Measurements from ENCODE around the gene XXYLT1. TPM values are rescaled to one million over a fixed set of nuclear protein-coding genes. Genes with fewer than 3 reads are reported as not detected.

XXYLT1 gene
- total RNA-seq, 1 donor from 2014 or later = 14.5 TPM

DNA sequence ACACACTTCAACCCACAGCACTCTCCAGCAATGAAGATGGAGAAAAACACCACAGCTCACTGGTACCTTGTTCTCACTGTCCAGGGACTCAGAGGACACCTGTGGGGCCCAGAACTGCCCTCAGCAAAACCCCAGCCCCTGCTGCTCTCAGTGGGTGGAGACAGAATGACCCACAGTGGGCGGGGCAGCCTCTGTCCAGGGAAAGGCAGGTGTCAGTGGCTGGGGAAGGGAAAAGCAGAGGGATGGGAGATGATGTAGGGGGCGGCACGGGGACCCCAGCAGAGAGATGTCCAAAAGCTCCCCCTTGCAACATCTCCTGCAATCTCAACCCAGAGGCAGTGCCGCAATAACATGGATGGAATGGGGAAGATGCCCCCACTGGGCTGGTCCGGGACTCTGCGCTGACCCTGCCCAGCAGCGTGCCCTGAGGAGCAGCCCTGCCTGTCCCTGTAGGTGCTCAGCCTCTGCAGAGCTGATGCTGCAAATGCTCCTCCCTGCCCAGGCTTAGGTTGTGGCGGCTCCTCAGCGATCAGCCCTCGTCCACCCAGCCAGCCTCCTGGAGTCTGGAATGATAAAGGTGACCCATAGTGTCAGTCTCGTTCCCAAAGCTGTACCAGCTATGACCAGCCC, 193.9 kb downstream of the XXYLT1 start:
- intact Hi-C loops (cut with DNase I) = no loop called here
- Histone ChIP-seq H3K4me3 (no peak overlapping the region), H3K27me3 (no peaks in the 10 kb centered on the region), H3K9me3 (no peaks in the 10 kb centered on the region), H3K27ac (no peak overlapping the region), H3K36me3 (no peaks in the 10 kb centered on the region), H3K4me1 (peaks cover 15% of the 10 kb centered on the region)
- TF ChIP-seq, protein P1, sequence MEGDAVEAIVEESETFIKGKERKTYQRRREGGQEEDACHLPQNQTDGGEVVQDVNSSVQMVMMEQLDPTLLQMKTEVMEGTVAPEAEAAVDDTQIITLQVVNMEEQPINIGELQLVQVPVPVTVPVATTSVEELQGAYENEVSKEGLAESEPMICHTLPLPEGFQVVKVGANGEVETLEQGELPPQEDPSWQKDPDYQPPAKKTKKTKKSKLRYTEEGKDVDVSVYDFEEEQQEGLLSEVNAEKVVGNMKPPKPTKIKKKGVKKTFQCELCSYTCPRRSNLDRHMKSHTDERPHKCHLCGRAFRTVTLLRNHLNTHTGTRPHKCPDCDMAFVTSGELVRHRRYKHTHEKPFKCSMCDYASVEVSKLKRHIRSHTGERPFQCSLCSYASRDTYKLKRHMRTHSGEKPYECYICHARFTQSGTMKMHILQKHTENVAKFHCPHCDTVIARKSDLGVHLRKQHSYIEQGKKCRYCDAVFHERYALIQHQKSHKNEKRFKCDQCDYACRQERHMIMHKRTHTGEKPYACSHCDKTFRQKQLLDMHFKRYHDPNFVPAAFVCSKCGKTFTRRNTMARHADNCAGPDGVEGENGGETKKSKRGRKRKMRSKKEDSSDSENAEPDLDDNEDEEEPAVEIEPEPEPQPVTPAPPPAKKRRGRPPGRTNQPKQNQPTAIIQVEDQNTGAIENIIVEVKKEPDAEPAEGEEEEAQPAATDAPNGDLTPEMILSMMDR (IDR thresholded peaks at IDR 0.05) = no peak
- no peak for DNase-seq (ENCODE audit: extremely low spot score in 2 of 2)

DNA sequence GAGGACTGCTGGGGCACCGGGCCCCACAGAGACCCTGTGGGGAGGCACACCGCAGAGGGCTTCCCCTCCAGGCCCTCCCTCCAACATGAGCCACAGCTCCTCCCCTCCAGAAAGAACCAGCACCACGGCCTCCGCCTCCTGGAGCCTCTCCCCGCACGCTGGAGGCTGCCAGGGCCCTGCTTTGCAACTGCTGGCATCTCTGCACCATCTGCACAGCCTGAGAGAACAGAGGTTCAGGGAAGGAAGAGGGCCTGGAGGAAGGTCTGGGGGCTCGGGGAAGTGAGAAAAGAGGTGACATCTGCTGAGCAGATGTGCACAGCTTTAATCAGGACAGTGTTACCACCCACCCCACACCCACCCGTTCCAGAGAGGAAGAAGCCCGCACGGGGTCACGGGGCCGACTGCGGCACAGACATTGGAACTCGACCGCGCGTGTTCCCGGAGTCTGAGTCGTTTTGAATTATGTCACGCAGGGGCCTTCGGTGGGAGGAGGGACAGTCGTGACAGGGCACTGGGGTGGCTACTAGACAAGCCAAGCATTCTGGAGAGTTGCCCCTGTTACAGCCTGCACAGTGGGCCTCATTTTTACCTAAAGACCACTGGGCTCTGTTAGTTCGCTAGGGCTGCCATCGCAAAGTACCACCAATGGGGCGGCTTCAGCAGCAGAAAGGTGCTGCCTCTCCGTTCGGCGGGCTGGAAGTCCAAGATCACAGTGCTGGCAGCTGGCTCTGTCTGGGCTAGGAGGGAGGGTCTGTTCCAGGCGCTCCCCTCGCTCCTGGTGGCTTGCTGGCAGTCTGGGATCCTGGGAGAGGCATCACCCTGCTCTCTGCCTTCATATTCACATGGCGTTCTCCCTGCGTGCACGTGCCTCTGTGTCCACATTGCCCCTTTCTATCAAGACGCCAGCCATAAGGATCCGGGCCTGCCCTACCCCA, 194.8 kb downstream of the XXYLT1 start:
- Histone ChIP-seq H3K27me3 (no peaks in the 10 kb centered on the region), H3K36me3 (no peaks in the 10 kb centered on the region), H3K4me1 (peaks cover 9% of the 10 kb centered on the region), H3K4me3 (no peak overlapping the region), H3K9me3 (no peaks in the 10 kb centered on the region), H3K27ac (no peak overlapping the region)
- intact Hi-C loops (cut with DNase I) = no loop called here
- TF ChIP-seq POLR2A (IDR thresholded peaks at IDR 0.05) (no peak), POLR2AphosphoS5 (IDR thresholded peaks at IDR 0.05; ENCODE audit: insufficient read depth in 1 of 2, low read depth in 1 of 2) (no peak)
- TF ChIP-seq, protein P1 (IDR thresholded peaks at IDR 0.05) = no peak
- no peak for DNase-seq (ENCODE audit: extremely low spot score in 2 of 2)

GRCh38 chr3:195075199-195075940, 195.6 kb downstream of the XXYLT1 start:
- Histone ChIP-seq H3K9me3 (no peaks in the 10 kb centered on the region), H3K27me3 (no peaks in the 10 kb centered on the region), H3K4me1 (peaks cover under 1% of the 10 kb centered on the region), H3K27ac (no peak overlapping the region), H3K4me3 (no peak overlapping the region), H3K36me3 (no peaks in the 10 kb centered on the region)
- TF ChIP-seq, protein P1 (IDR thresholded peaks at IDR 0.05) = no peak
- no peak for TF ChIP-seq POLR2A (IDR thresholded peaks at IDR 0.05)
- no peak for TF ChIP-seq POLR2AphosphoS5 (IDR thresholded peaks at IDR 0.05; ENCODE audit: insufficient read depth in 1 of 2, low read depth in 1 of 2)
- no peak for DNase-seq (ENCODE audit: extremely low spot score in 2 of 2)
- intact Hi-C loops (cut with DNase I) = no loop called here

GRCh38 chr3:195073866-195074860, 196.8 kb downstream of the XXYLT1 start:
- no peak for TF ChIP-seq POLR2AphosphoS5 (IDR thresholded peaks at IDR 0.05; ENCODE audit: insufficient read depth in 1 of 2, low read depth in 1 of 2)
- TF ChIP-seq, protein P1 (IDR thresholded peaks at IDR 0.05) = no peak
- no peak overlapping the region for H3K4me3 ChIP-seq
- no peaks in the 10 kb centered on the region for H3K36me3 ChIP-seq
- H3K9me3 ChIP-seq = no peaks in the 10 kb centered on the region
- DNase-seq (ENCODE audit: extremely low spot score in 2 of 2) = no peak
- intact Hi-C loops (cut with DNase I) = no loop called here
- H3K4me1 ChIP-seq = no peaks in the 10 kb centered on the region
- no peak overlapping the region for H3K27ac ChIP-seq
- H3K27me3 ChIP-seq = no peaks in the 10 kb centered on the region

Data from vagina (tissue), 2 donors.